DND-41 (cell line): ENCODE results near the gene GHITM.

Source experiments
- CTCF ChIP-seq: IDR thresholded peaks from 2 replicates; pipeline ENCODE4 v1.5.1; 2012; ENCODE audit warnings: borderline replicate concordance, low read length, moderate library complexity, mild to moderate bottlenecking; ENCODE audit not compliant: poor library complexity, severe bottlenecking; ENCODE audit errors: extremely low read depth
- EZH2 ChIP-seq: IDR thresholded peaks from 3 replicates; pipeline ENCODE4 v1.6.1; 2012; ENCODE audit warnings: borderline replicate concordance, low read depth, mild to moderate bottlenecking, moderate library complexity, low read length, inconsistent platforms; ENCODE audit not compliant: severe bottlenecking

- TF ChIP-seq CTCF, result no peak
- no peak for TF ChIP-seq EZH2
Observed at GRCh38 chr10:84158550-84158949, 19.2 kb downstream of the GHITM start.
